GM21717 (cell line): Measurements from ENCODE around the gene SLC41A1.
A peak's percentile ranks its signal among the peaks of the same experiment; 100 is the strongest.

ENCODE experiments used
- ATAC-seq: cut with Tn5 transposase; IDR thresholded peaks from one replicate; pipeline ENCODE4 v1.9.1; 2021; ENCODE audit warnings: mild to moderate bottlenecking, moderate library complexity; ENCODE audit not compliant: unreplicated experiment

SLC41A1 gene

DNA sequence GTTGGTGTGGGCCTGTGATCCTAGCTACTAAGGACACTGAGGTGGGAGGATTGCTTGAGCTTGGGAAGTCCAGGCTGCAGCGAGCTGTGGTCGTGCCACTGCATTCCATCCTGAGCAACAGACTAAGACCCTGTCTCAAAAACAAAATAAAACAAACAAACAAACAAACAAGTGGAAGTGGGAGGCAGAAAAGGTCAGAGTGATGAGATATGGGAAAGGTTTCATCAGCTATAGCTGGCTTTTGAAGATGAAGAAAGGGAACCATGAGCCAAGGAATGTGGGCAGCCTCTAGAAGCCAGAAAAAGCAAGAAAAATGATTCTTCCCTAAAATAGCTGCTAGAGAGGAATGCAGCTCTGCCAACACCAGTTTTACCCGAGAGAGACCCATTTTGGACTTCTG, 52.4 kb downstream of the SLC41A1 start:
- no peak for ATAC-seq

DNA sequence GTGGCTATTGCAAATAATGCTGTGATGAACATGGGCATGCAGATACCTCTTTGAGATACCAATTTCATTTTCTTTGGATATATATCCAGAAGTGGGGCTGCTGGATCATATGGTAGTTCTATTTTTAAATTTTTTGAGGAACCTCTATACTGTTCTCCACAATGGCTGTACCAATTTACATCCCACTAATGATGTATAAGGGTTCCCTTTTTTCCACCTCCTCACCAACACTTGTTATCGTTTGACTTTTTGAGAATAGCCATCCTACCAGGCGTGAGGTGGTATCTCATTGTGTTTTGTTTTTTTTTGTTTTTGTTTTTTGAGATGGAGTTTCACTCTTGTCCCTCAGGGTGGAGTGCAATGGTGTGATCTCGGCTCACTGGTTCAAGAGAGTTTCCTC, 56.4 kb downstream of the SLC41A1 start:
- ATAC-seq = no peak

DNA sequence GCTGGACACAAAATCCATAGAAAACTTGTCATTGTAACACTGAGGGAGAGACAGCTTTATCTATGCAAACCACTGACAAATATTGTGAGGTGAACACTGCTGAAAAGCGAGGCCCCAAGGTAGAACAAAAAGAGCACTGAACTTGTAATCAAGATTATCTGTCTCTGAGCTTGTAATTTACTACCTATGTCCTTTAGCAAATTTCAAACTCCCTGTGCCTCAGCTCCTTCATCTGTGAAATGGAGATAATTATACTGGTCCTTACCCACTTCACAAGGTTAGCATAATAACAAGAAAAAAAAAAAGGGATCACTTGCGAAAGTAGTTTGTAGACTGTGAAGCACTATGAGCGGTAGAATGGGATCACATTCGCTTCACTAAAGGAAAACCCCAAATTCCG, 58.1 kb downstream of the SLC41A1 start:
- no peak for ATAC-seq

DNA sequence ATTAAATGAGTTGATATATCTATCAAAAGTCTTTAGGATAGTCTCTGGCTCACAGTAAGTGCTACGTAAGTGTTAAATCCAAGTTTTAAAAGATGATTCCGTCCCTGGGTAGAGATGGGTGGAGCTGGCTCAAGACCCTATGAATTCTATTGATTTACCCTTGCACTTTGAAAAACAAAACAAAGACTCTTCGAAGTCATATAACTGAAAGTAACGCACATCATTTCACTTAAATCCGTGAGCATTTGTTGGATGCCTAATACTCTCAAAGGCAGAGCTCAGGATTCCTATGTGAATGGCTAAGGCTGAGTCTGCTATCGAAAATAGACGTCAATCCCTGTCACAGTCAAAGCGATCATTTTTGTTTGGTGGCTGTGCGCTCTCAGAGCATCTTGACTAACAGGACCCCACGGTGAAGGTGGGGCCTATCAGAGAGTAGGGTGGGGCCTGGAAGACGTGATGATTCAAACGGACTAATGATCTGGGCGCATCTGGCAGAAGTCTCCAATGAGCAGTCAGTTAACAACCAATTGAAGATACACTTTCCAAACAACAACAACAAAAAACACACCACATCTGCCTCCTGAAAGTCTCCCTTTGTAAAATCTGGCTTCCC, 61.9 kb downstream of the SLC41A1 start:
- no peak for ATAC-seq

DNA sequence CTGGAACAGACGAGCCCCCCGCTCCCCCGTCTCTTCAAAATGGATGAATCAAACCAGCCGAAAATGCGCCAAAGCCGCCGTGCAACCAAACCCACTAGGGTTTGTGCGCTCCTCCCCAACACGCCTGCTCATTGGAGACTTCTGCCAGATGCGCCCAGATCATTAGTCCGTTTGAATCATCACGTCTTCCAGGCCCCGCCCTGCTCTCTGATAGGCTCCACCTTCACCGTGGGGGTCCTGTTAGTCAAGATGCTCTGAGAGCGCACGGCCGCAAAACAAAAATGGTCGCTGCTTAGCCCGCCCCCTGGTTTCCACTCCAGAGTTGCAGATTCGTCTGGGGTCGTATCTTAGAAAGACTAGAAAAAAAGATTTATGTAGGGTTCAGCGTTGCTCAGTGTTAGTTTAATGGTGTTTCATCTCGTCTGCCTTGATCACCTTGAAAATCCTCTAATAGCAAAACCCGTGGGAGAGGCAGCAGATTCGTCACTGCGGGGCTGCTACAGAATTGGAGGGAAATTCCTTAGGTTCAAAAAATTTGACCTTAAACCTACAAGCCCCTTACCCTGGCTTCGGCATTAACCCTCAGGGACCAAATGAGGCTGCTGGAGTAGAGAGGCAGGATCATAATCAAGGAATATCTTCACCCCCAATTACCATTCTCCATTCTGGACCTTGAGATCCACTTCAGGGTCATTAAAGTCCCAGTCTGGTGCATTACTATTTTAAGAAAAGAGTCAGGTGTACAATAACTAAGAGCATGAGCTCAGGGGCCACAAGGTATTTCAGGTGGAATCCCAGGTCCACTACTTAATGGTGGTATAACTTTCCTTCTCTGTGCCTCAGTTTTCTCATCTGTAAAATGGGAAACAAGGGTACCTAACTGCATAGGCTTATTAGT, 62.6 kb downstream of the SLC41A1 start, which contains the start of gene NUCKS1:
Gene NUCKS1 (minus strand): TSS at position 45 of the 898 bp plus-strand sequence. CDS start 209 bp downstream, outside the sequence.
- peak; percentile 81 for ATAC-seq

DNA sequence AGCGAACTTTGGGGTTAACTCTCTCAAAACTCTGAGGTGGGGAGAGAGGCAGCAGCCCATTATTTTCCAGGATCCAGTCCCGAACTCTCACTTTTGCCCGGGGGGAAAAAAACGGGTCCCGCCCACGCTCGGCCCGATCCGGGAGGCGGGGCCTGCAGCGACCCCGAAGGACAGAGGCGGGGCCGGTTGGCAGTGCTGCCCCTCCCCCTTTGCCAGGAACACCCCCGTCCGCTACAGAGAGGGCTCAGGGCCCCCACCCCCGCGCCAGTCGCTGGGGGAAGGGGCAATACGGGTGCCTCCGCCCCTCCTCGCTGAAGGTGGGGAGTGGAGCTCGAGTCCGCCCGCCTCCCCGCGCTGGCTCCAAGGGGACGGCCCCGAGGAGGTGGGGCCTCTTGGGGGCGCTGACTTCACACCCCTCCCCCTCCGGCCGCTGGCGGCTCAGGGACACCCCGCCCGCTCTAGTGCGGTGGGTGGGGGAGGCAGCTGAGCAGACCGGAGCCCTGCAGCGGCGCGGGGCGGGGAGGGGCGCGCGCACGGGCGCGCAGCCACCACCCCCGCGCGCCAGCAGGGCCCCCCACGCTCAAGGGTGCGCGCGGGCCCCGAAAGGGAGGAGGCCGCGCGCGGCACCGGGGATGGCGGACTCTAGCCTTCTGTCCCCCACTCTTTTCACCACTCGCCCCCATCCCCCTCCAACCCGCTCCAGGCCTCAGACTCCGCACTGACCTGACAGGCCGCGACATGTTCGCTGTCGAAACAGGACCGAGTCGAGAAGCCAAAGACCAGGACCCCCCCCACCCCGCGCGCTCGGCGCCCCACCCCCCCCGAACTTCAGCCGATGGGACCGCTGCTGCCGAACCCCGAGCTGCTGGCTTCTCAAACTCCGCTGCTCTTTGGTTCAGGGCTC, 63.5 kb downstream of the SLC41A1 start:
- ATAC-seq = peak; percentile 60

DNA sequence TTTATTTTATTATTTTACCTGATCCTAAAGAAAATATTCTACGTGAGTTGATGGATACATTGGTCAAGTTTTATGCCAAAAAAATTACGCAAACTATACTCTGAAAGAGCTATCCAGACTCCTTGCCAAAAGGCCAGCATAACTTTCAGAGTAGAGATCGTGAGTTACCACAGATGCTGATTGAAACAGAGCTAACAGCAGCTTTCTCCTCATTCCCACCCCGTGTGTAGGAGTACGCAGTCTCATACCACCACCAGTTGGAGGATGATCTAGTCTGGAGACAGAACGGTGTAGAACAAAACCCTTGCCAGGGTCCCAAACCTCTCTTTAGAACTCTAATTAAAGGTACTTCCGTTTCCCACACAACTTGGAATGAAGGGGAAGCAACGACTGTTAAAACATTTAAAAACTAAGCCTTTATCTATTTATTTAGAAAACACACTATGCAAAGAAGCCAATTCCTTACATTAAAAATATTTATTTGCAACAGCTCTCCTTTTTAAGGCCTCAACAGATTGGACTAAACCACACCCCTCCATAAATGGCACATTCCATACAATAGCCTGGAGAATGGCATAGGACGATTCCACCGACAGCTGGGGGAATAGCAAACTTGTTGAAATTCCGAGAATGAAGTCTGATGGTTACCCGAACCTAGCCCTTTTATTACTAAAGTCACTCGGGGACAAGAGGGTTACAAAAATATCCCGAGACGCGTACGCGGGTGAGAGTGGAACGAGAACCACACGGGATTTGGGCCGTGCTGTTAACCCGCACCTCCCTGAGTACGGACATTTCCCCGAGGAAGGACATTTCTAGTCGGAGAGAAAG, 64.4 kb downstream of the SLC41A1 start:
- peak; percentile 26 for ATAC-seq

DNA sequence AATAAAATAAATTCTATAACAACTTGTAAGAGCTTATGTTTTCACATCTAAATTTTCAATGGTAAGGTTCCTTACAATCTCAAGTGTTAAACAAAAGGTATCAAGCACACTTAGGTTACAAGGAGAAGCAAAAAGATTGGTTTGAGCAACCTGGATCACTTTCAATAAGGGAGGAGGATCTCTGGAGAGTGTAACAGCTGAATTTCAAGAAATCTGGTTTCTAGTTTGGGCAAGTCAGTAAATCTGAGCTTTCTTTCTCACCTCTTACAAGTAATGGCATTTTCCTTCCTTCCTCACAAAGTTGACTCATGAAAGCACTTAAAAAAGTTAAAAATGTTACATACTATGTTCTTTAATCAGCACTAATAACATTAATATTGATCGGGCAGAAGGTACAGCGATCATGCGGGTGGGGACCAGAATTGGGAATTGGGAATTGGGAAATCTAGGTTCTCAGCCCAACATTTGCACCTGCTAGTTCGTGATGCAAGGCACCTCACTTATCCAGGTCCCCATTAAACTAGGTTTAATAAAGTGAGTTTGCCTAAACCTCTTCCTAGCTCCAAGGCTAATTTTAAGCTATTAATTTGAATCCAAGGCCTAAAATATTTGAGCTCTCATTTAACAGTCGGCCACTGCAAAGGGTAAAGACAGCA, 66.1 kb downstream of the SLC41A1 start:
- no peak for ATAC-seq

DNA sequence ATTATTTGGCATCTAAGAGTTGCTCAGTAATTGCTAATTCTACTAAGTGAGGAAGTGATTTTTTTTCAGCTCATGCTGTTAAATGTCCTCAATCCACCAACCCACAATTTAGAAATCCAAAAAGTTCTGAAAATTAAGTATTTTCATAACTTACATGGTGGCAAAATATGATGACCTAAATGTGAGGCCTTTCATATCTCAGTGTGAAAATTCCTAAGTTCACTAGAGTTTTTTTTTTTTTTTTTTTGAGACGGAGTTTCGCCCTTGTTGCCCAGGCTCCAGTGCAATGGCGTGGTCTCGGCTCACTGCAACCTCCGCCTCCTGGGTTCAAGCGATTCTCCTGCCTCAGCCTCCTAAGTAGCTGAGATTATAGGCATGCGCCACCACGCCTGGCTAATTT, 68.6 kb downstream of the SLC41A1 start:
- no peak for ATAC-seq

DNA sequence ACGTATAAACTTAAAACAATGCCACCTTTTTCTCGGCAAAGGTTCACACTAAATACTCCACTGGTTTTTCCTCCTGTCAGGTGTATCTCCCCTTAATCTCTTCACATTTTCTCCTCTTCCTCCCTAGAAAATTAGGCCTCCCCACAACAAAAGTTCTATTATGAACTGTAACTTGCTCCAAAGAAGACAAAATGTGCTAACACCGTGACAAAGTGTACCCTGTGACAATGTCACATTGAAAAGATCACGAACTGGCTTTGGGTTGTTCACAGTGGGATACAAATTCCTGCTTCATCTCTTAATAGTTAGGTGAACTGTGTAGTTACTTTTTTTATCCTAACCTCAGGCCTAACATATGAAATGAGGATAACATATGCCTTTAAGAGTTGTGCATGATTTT, 69.0 kb downstream of the SLC41A1 start:
- ATAC-seq = no peak

DNA sequence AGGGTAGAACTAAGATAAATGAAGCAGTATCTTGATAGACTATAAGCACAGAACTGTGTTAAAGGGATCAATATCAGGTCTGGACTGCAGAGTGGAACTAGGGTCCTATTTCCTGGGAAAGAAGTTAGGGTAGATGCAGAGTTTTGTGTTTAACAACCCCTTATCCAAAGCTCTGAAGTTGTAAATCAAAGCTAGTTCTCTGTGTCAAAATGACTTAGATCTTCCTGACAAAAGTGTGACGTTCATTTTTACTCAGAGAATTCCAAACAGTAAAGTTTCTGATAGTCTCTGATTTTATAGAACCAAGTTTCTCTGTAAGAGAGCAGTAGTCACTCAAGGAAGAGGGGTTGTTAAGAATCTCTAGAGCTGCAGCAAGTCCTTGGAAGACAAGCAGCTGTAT, 71.3 kb downstream of the SLC41A1 start:
- ATAC-seq = no peak

DNA sequence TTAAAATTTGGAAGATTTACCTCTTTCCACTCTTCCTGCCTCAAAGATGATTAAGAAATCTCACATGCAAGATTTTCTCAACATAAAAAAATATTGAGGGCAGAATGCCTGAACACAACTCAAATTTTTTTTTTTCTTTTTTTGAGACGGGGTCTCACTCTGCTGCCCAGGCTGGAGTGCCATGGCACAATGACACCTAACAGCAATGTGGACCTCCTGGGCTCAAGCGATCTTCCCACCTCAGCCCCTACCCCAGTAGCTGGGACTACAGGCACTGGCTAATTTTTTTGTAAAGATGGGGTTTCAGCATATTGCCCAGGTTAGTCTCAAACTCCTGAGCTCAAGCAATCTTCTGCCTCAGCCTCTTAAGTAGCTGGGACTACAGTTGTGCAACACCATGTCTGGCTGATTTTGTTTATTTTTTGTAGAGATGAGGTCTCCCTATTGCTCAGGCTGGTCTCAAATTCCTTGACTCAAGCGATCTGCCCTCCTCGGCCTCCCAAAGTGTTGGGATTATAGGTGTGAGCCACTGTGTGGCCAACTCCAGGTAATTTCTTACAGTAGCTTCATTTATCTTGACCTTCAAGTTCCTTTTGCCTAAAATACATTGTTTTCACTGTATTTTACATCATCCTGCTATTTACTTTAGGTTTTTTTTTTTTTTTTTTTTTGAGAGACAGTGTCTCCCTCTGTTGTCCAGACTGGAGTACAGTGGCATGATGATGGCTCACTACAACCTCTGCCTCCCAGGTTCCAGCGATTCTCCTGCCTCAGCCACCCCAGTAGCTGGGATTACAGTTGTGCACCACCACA, 73.4 kb downstream of the SLC41A1 start:
- ATAC-seq = no peak
